ENCODE data around the gene TP53RK.

The TP53RK gene

GRCh38 chr20:46665602-46666001, 23.6 kb downstream of the TP53RK start:
- no peak overlapping the region for H3K4me3 ChIP-seq (ENCODE audit: low read depth, low read length)
- no peaks in the 10 kb centered on the region for H3K4me1 ChIP-seq (ENCODE audit: control insufficient read depth, insufficient read depth, low read length)
- H3K36me3 ChIP-seq (ENCODE audit: control insufficient read depth, insufficient read depth, low read length), result no peaks in the 10 kb centered on the region

GRCh38 chr20:46663531-46663930, 25.7 kb downstream of the TP53RK start:
- H3K36me3 ChIP-seq (ENCODE audit: control insufficient read depth, insufficient read depth, low read length), result no peaks in the 10 kb centered on the region
- H3K4me3 ChIP-seq (ENCODE audit: low read depth, low read length), result no peak overlapping the region
- no peaks in the 10 kb centered on the region for H3K4me1 ChIP-seq (ENCODE audit: control insufficient read depth, insufficient read depth, low read length)
- no peak overlapping the region for H3K9ac ChIP-seq (ENCODE audit: low read depth, low read length)
- no peaks in the 10 kb centered on the region for H3K27me3 ChIP-seq (ENCODE audit: control insufficient read depth, insufficient read depth, low read length)
- H3K9me3 ChIP-seq (ENCODE audit: control insufficient read depth, insufficient read depth, low read length), result no peaks in the 10 kb centered on the region

More at GRCh38 chr20:46665602-46666001, 23.6 kb downstream of the TP53RK start:
- H3K9me3 ChIP-seq (ENCODE audit: control insufficient read depth, insufficient read depth, low read length), result no peaks in the 10 kb centered on the region
- H3K9ac ChIP-seq (ENCODE audit: low read depth, low read length), result no peak overlapping the region
- H3K27me3 ChIP-seq (ENCODE audit: control insufficient read depth, insufficient read depth, low read length), result no peaks in the 10 kb centered on the region

- Histone ChIP-seq H3K4me1 (ENCODE audit: control insufficient read depth, insufficient read depth, low read length) (no peaks in the 10 kb centered on the region), H3K27me3 (ENCODE audit: control insufficient read depth, insufficient read depth, low read length) (no peaks in the 10 kb centered on the region), H3K9ac (ENCODE audit: low read depth, low read length) (no peak overlapping the region), H3K4me3 (ENCODE audit: low read depth, low read length) (no peak overlapping the region), H3K36me3 (ENCODE audit: control insufficient read depth, insufficient read depth, low read length) (peaks cover 3% of the 10 kb centered on the region), H3K9me3 (ENCODE audit: control insufficient read depth, insufficient read depth, low read length) (no peaks in the 10 kb centered on the region)
Measured at GRCh38 chr20:46661659-46662058, 27.6 kb downstream of the TP53RK start.

GRCh38 chr20:46660487-46660886, 28.8 kb downstream of the TP53RK start:
- Histone ChIP-seq H3K4me3 (ENCODE audit: low read depth, low read length) (no peak overlapping the region), H3K36me3 (ENCODE audit: control insufficient read depth, insufficient read depth, low read length) (peaks cover 3% of the 10 kb centered on the region), H3K9ac (ENCODE audit: low read depth, low read length) (no peak overlapping the region), H3K27me3 (ENCODE audit: control insufficient read depth, insufficient read depth, low read length) (no peaks in the 10 kb centered on the region), H3K4me1 (ENCODE audit: control insufficient read depth, insufficient read depth, low read length) (no peaks in the 10 kb centered on the region), H3K9me3 (ENCODE audit: control insufficient read depth, insufficient read depth, low read length) (no peaks in the 10 kb centered on the region)

- H3K4me1 ChIP-seq (ENCODE audit: control insufficient read depth, insufficient read depth, low read length), result no peaks in the 10 kb centered on the region
- H3K36me3 ChIP-seq (ENCODE audit: control insufficient read depth, insufficient read depth, low read length), result peaks cover 3% of the 10 kb centered on the region
- H3K4me3 ChIP-seq (ENCODE audit: low read depth, low read length), result no peak overlapping the region
- H3K9me3 ChIP-seq (ENCODE audit: control insufficient read depth, insufficient read depth, low read length), result no peaks in the 10 kb centered on the region
- H3K9ac ChIP-seq (ENCODE audit: low read depth, low read length), result no peak overlapping the region
- no peaks in the 10 kb centered on the region for H3K27me3 ChIP-seq (ENCODE audit: control insufficient read depth, insufficient read depth, low read length)
Measured at GRCh38 chr20:46657618-46658017, 31.6 kb downstream of the TP53RK start.

GRCh38 chr20:46657137-46657536, 32.1 kb downstream of the TP53RK start:
- Histone ChIP-seq H3K4me3 (ENCODE audit: low read depth, low read length) (no peak overlapping the region), H3K9me3 (ENCODE audit: control insufficient read depth, insufficient read depth, low read length) (no peaks in the 10 kb centered on the region), H3K27me3 (ENCODE audit: control insufficient read depth, insufficient read depth, low read length) (no peaks in the 10 kb centered on the region), H3K9ac (ENCODE audit: low read depth, low read length) (no peak overlapping the region), H3K4me1 (ENCODE audit: control insufficient read depth, insufficient read depth, low read length) (no peaks in the 10 kb centered on the region), H3K36me3 (ENCODE audit: control insufficient read depth, insufficient read depth, low read length) (peaks cover 3% of the 10 kb centered on the region)

- Histone ChIP-seq H3K9me3 (ENCODE audit: control insufficient read depth, insufficient read depth, low read length) (no peaks in the 10 kb centered on the region), H3K4me3 (ENCODE audit: low read depth, low read length) (no peak overlapping the region), H3K27me3 (ENCODE audit: control insufficient read depth, insufficient read depth, low read length) (peaks cover 23% of the 10 kb centered on the region), H3K36me3 (ENCODE audit: control insufficient read depth, insufficient read depth, low read length) (peaks cover 1% of the 10 kb centered on the region), H3K9ac (ENCODE audit: low read depth, low read length) (no peak overlapping the region), H3K4me1 (ENCODE audit: control insufficient read depth, insufficient read depth, low read length) (no peaks in the 10 kb centered on the region)
Measured at GRCh38 chr20:46652699-46653098, 36.5 kb downstream of the TP53RK start.

- no peak within 1 kb of the TSS for H3K9ac ChIP-seq (ENCODE audit: low read depth, low read length)
- no peaks in the 10 kb centered on the region for H3K36me3 ChIP-seq (ENCODE audit: control insufficient read depth, insufficient read depth, low read length)
- H3K9me3 ChIP-seq (ENCODE audit: control insufficient read depth, insufficient read depth, low read length), result no peaks in the 10 kb centered on the region
- peak within 1 kb of the TSS; percentile 52 for H3K4me3 ChIP-seq (ENCODE audit: low read depth, low read length)
- H3K27me3 ChIP-seq (ENCODE audit: control insufficient read depth, insufficient read depth, low read length), result peaks cover 23% of the 10 kb centered on the region
- no peaks in the 10 kb centered on the region for H3K4me1 ChIP-seq (ENCODE audit: control insufficient read depth, insufficient read depth, low read length)
Measured at GRCh38 chr20:46651091-46651962, 37.9 kb downstream of the TP53RK start, which contains the start of gene SLC13A3. SLC13A3 (minus strand) TSS chr20:46651459; CDS start chr20:46651421, 38 bp downstream.

GRCh38 chr20:46650575-46651090, 38.6 kb downstream of the TP53RK start:
- peak overlapping the region; percentile 52 for H3K4me3 ChIP-seq (ENCODE audit: low read depth, low read length)
- no peaks in the 10 kb centered on the region for H3K9me3 ChIP-seq (ENCODE audit: control insufficient read depth, insufficient read depth, low read length)

GRCh38 chr20:46649965-46650542, 39.2 kb downstream of the TP53RK start:
- Histone ChIP-seq H3K4me3 (ENCODE audit: low read depth, low read length) (no peak overlapping the region), H3K9ac (ENCODE audit: low read depth, low read length) (no peak overlapping the region), H3K9me3 (ENCODE audit: control insufficient read depth, insufficient read depth, low read length) (no peaks in the 10 kb centered on the region)

More at GRCh38 chr20:46650575-46651090, 38.6 kb downstream of the TP53RK start:
- Histone ChIP-seq H3K9ac (ENCODE audit: low read depth, low read length) (no peak overlapping the region), H3K36me3 (ENCODE audit: control insufficient read depth, insufficient read depth, low read length) (no peaks in the 10 kb centered on the region), H3K4me1 (ENCODE audit: control insufficient read depth, insufficient read depth, low read length) (no peaks in the 10 kb centered on the region), H3K27me3 (ENCODE audit: control insufficient read depth, insufficient read depth, low read length) (peaks cover 23% of the 10 kb centered on the region)

GRCh38 chr20:46649650-46649949, 39.6 kb downstream of the TP53RK start:
- Histone ChIP-seq H3K9ac (ENCODE audit: low read depth, low read length) (no peak overlapping the region), H3K27me3 (ENCODE audit: control insufficient read depth, insufficient read depth, low read length) (peaks cover 23% of the 10 kb centered on the region), H3K36me3 (ENCODE audit: control insufficient read depth, insufficient read depth, low read length) (no peaks in the 10 kb centered on the region), H3K4me1 (ENCODE audit: control insufficient read depth, insufficient read depth, low read length) (no peaks in the 10 kb centered on the region), H3K9me3 (ENCODE audit: control insufficient read depth, insufficient read depth, low read length) (no peaks in the 10 kb centered on the region), H3K4me3 (ENCODE audit: low read depth, low read length) (no peak overlapping the region)

More at GRCh38 chr20:46649965-46650542, 39.2 kb downstream of the TP53RK start:
- Histone ChIP-seq H3K36me3 (ENCODE audit: control insufficient read depth, insufficient read depth, low read length) (no peaks in the 10 kb centered on the region), H3K4me1 (ENCODE audit: control insufficient read depth, insufficient read depth, low read length) (no peaks in the 10 kb centered on the region), H3K27me3 (ENCODE audit: control insufficient read depth, insufficient read depth, low read length) (peaks cover 23% of the 10 kb centered on the region)

All from iPS-15b (cell line).